ENCODE measurements around the gene C11orf68. TPM values are rescaled to one million over a fixed set of nuclear protein-coding genes. Genes with fewer than 3 reads are reported as not detected.

Gene C11orf68
- total and polyA plus RNA-seq, 9 of the 15 experiments (the other 6 are each of a cell fraction or from before 2014, with no cell fraction given) = 3.6 to 35.9 (median 12.8) TPM

- TF ChIP-seq E2F6 (IDR thresholded peaks at IDR 0.05; ENCODE audit: borderline replicate concordance in 1 of 2, extremely low read depth in 1 of 2, insufficient read depth in 1 of 2, insufficient read length in 1 of 2, low read depth in 1 of 2, low read length in 1 of 2, poor library complexity in 1 of 2, severe bottlenecking in 1 of 2) = peak; percentile 44 to 81
- TF ChIP-seq ELF1 (tag; IDR thresholded peaks at IDR 0.05) = peak; percentile 99
- 0 out of 2 replicates have a peak, but pooled peaks have one; percentile 27 for TF ChIP-seq CC2D1A (IDR thresholded peaks at IDR 0.05)
- peak; percentile 78 for TF ChIP-seq TAF7 (tag; IDR thresholded peaks at IDR 0.05)
- TF ChIP-seq NRF1 (conservative IDR thresholded peaks at IDR 0.05 in 1 of 2, IDR thresholded peaks at IDR 0.05 in 1 of 2) = peak; percentile 99
- TF ChIP-seq PCBP1 (IDR thresholded peaks at IDR 0.05; ENCODE audit: low read depth, low read length, poor library complexity, severe bottlenecking) = peak; percentile 66
- TF ChIP-seq CBFA2T2 (conservative IDR thresholded peaks at IDR 0.05) = no peak
- peak; percentile 50; the same call in 1 of the 2 replicates for TF ChIP-seq RNF2 (IDR thresholded peaks at IDR 0.05)
- TF ChIP-seq NFE2 (IDR thresholded peaks at IDR 0.05; ENCODE audit: low read depth) = 0 out of 2 replicates have a peak, but pooled peaks have one; percentile 32
- TF ChIP-seq TARDBP (IDR thresholded peaks at IDR 0.05) = no peak
- no peak for TF ChIP-seq MTA1 (IDR thresholded peaks at IDR 0.05; ENCODE audit: borderline replicate concordance)
- TF ChIP-seq HDAC1 (IDR thresholded peaks at IDR 0.05) = peak; percentile 21 to 86; a peak in 2 of 4 replicates
- no peak for TF ChIP-seq PCBP2 (IDR thresholded peaks at IDR 0.05; ENCODE audit: low read depth, low read length, poor library complexity, severe bottlenecking)
- peak; percentile 66 for TF ChIP-seq RREB1 (CRISPR knock-in tag; IDR thresholded peaks at IDR 0.05)
- TF ChIP-seq BRD9 (IDR thresholded peaks at IDR 0.05; ENCODE audit: low read depth, partially characterized antibody) = peak; percentile 69
- no peak for TF ChIP-seq HNRNPH1 (optimal IDR thresholded peaks at IDR 0.05; ENCODE audit: low read depth, low read length)
- TF ChIP-seq SMARCE1 (IDR thresholded peaks at IDR 0.05) = peak; percentile 67
- TF ChIP-seq ZNF449 (CRISPR knock-in tag; IDR thresholded peaks at IDR 0.05) = 0 out of 2 replicates have a peak, but pooled peaks have one; percentile 46
These were observed 42.6 kb upstream of the C11orf68 start, which contains the start of gene SART1 (continued) for GRCh38 chr11:65961267-65962140.
